ENCODE measurements around the gene PWWP2B.

The PWWP2B gene

GRCh38 chr10:132397671-132398565 is 918 bp downstream of the PWWP2B start:
- Histone ChIP-seq H3K27me3 (ENCODE audit: insufficient read depth, low read length) (0 out of 2 replicates have a peak, but pooled peaks cover 6% of the 10 kb centered on the region), H3K9ac (ENCODE audit: low read length) (no peak overlapping the region), H3F3A (ENCODE audit: insufficient read depth, low read length) (no peaks in the 10 kb centered on the region), H3K4me3 (ENCODE audit: low read depth, low read length, poor library complexity, severe bottlenecking) (no peak overlapping the region), H3K4me1 (ENCODE audit: insufficient read depth, low read length, severe bottlenecking) (no peaks in the 10 kb centered on the region), H3K79me2 (ENCODE audit: insufficient read depth, low read length) (no peaks in the 10 kb centered on the region), H3K36me3 (ENCODE audit: insufficient read depth, low read length) (no peaks in the 10 kb centered on the region), H3K27ac (ENCODE audit: low read depth, low read length, poor library complexity, severe bottlenecking) (no peak overlapping the region), H4K20me1 (ENCODE audit: insufficient read depth, low read length) (no peaks in the 10 kb centered on the region), H3K9me2 (ENCODE audit: low read depth, low read length) (no peaks in the 10 kb centered on the region), H2AFZ (ENCODE audit: low read length) (no peak overlapping the region), H3K4me2 (ENCODE audit: low read length) (no peak overlapping the region), H3K9me3 (ENCODE audit: low read length) (no peaks in the 10 kb centered on the region)
- no peak for TF ChIP-seq EZH2 (IDR thresholded peaks at IDR 0.05; ENCODE audit: borderline replicate concordance, low read length)
- TF ChIP-seq CTCF (IDR thresholded peaks at IDR 0.05; ENCODE audit: low read length) = no peak

GRCh38 chr10:132398566-132398991 is 1.6 kb downstream of the PWWP2B start:
- TF ChIP-seq EZH2 (IDR thresholded peaks at IDR 0.05; ENCODE audit: borderline replicate concordance, low read length) (no peak), CTCF (IDR thresholded peaks at IDR 0.05; ENCODE audit: low read length) (no peak)
- Histone ChIP-seq H3K4me3 (ENCODE audit: low read depth, low read length, poor library complexity, severe bottlenecking) (no peak overlapping the region), H3F3A (ENCODE audit: insufficient read depth, low read length) (no peaks in the 10 kb centered on the region), H3K4me2 (ENCODE audit: low read length) (no peak overlapping the region), H2AFZ (ENCODE audit: low read length) (no peak overlapping the region), H3K27ac (ENCODE audit: low read depth, low read length, poor library complexity, severe bottlenecking) (no peak overlapping the region), H3K79me2 (ENCODE audit: insufficient read depth, low read length) (no peaks in the 10 kb centered on the region), H3K36me3 (ENCODE audit: insufficient read depth, low read length) (no peaks in the 10 kb centered on the region), H3K9ac (ENCODE audit: low read length) (no peak overlapping the region), H3K4me1 (ENCODE audit: insufficient read depth, low read length, severe bottlenecking) (no peaks in the 10 kb centered on the region), H3K9me3 (ENCODE audit: low read length) (no peaks in the 10 kb centered on the region), H3K9me2 (ENCODE audit: low read depth, low read length) (no peaks in the 10 kb centered on the region), H3K27me3 (ENCODE audit: insufficient read depth, low read length) (0 out of 2 replicates have a peak, but pooled peaks cover 5% of the 10 kb centered on the region), H4K20me1 (ENCODE audit: insufficient read depth, low read length) (no peaks in the 10 kb centered on the region)

DNA sequence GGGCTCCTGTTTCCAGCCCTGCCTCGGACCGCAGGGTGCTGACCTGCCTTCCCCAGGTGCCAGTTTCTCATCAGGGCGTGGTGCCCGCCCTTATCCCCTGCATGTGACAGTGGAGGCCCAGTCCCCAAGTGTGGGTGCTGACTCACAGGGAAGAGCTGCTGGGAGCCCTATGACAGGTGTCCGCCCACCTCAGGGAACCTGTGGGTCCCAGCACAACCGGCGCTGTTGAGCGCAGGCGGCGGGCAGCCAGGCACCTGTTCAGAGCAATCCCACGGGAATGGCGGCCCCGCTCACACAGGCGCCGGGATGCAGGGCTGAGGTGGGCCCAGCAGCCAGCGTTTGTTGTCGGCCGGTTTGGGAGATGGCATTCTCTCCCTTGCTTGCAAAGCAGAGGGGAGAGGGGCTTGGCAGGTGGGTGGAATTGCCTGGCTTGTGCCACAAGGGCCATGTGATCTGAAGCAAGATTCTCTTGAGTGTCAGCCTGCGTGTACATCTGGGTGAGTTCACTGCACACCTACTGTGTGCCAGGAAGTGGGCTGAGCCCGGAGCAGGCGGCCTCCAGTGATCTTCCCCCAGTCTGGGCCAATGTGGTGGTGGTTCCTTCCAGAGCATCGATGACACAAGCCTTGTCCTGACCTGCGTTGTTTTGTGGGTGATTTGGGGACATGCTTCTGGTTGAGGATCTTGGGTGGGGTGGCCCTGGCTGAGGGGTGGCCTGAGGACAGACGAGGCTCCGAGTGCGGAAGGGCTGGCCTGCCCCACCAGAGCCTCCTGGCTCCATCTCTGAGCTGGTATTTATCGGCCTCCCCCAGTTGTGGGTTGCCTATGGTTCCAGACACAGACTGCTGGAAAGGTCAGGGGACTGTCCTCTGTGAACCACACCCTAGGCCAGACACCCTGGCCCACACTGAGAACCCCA is 2.4 kb downstream of the PWWP2B start:
- Histone ChIP-seq H3K4me1 (ENCODE audit: insufficient read depth, low read length, severe bottlenecking) (no peaks in the 10 kb centered on the region), H3K27ac (ENCODE audit: low read depth, low read length, poor library complexity, severe bottlenecking) (no peak overlapping the region), H3K79me2 (ENCODE audit: insufficient read depth, low read length) (no peaks in the 10 kb centered on the region), H3K4me2 (ENCODE audit: low read length) (no peak overlapping the region), H2AFZ (ENCODE audit: low read length) (no peak overlapping the region), H4K20me1 (ENCODE audit: insufficient read depth, low read length) (no peaks in the 10 kb centered on the region), H3K9me2 (ENCODE audit: low read depth, low read length) (no peaks in the 10 kb centered on the region), H3K4me3 (ENCODE audit: low read depth, low read length, poor library complexity, severe bottlenecking) (no peak overlapping the region), H3K9ac (ENCODE audit: low read length) (no peak overlapping the region), H3K27me3 (ENCODE audit: insufficient read depth, low read length) (no peaks in the 10 kb centered on the region), H3F3A (ENCODE audit: insufficient read depth, low read length) (no peaks in the 10 kb centered on the region), H3K36me3 (ENCODE audit: insufficient read depth, low read length) (no peaks in the 10 kb centered on the region), H3K9me3 (ENCODE audit: low read length) (no peaks in the 10 kb centered on the region)
- TF ChIP-seq CTCF (IDR thresholded peaks at IDR 0.05; ENCODE audit: low read length) = no peak

Measured in OCI-LY1 (cell line).